Trophoblast cell (in vitro differentiated cells and primary cell): ENCODE results near the gene TACC2.

Experiments used
- DNase-seq, 2 donors: peaks; one replicate each; pipeline ENCODE4 v3.0.0-alpha.2; 2016
- H2AFZ ChIP-seq: 2 replicates; pipeline ENCODE4 v1.6.1; 2013; ENCODE audit warnings: low read length, moderate library complexity, mild to moderate bottlenecking; ENCODE audit not compliant: insufficient read depth, poor library complexity
- H2AK5ac ChIP-seq: 2 replicates; pipeline ENCODE4 v1.6.1; 2013; ENCODE audit warnings: mild to moderate bottlenecking, low read length
- H2BK120ac ChIP-seq: 2 replicates; pipeline ENCODE4 v1.6.1; 2013; ENCODE audit warnings: low read length, mild to moderate bottlenecking, moderate library complexity; ENCODE audit not compliant: insufficient read depth, poor library complexity
- H2BK12ac ChIP-seq: 2 replicates; pipeline ENCODE4 v1.6.1; 2013; ENCODE audit warnings: mild to moderate bottlenecking, low read length, moderate library complexity
- H2BK5ac ChIP-seq: 2 replicates; pipeline ENCODE4 v1.6.1; 2013; ENCODE audit warnings: low read length, low read depth, moderate library complexity, mild to moderate bottlenecking; ENCODE audit not compliant: poor library complexity
- H3K14ac ChIP-seq: 2 replicates; pipeline ENCODE4 v1.6.1; 2013; ENCODE audit warnings: mild to moderate bottlenecking, low read length
- H3K18ac ChIP-seq: 2 replicates; pipeline ENCODE4 v1.6.1; 2013; ENCODE audit warnings: mild to moderate bottlenecking, low read length
- H3K23ac ChIP-seq: 2 replicates; pipeline ENCODE4 v1.6.1; 2013; ENCODE audit warnings: low read length
- H3K27ac ChIP-seq: 2 replicates; pipeline ENCODE4 v1.5.1; 2013; ENCODE audit warnings: low read depth, mild to moderate bottlenecking, inconsistent platforms, low read length, moderate library complexity
- H3K27me3 ChIP-seq: 2 replicates; pipeline ENCODE4 v1.6.1; 2013; ENCODE audit warnings: inconsistent platforms, mild to moderate bottlenecking, low read length, moderate library complexity; ENCODE audit not compliant: insufficient read depth
- H3K36me3 ChIP-seq, 2 experiments: 1 replicate in 1 of 2; 2 replicates in 1 of 2; pipeline ENCODE4 v1.6.1; 2013; ENCODE audit warnings: low read length in 2 of 2, mild to moderate bottlenecking in 2 of 2, moderate library complexity in 1 of 2; ENCODE audit not compliant: insufficient read depth in 2 of 2, control insufficient read depth in 1 of 2
- H3K4ac ChIP-seq: 2 replicates; pipeline ENCODE4 v1.6.1; 2013; ENCODE audit warnings: low read depth, mild to moderate bottlenecking, low read length, moderate library complexity
- H3K4me1 ChIP-seq, 2 experiments: 1 replicate in 1 of 2; 2 replicates in 1 of 2; pipeline ENCODE4 v1.6.1; 2013; ENCODE audit warnings: low read length in 2 of 2, mild to moderate bottlenecking in 2 of 2, moderate library complexity in 1 of 2; ENCODE audit not compliant: insufficient read depth in 2 of 2, control insufficient read depth in 1 of 2
- H3K4me2 ChIP-seq: 2 replicates; pipeline ENCODE4 v1.6.1; 2013; ENCODE audit warnings: inconsistent platforms, mild to moderate bottlenecking, low read length, moderate library complexity
- H3K4me3 ChIP-seq: 2 replicates; pipeline ENCODE4 v1.5.1; 2013; ENCODE audit warnings: mild to moderate bottlenecking, low read depth, low read length, inconsistent platforms
- H3K79me1 ChIP-seq: one replicate; pipeline ENCODE4 v1.6.1; 2013; ENCODE audit warnings: low read length
- H3K79me2 ChIP-seq: 2 replicates; pipeline ENCODE4 v1.6.1; 2013; ENCODE audit warnings: low read length, mild to moderate bottlenecking; ENCODE audit not compliant: control insufficient read depth, insufficient read depth, poor library complexity
- H3K9ac ChIP-seq: 2 replicates; pipeline ENCODE4 v1.6.1; 2013; ENCODE audit warnings: mild to moderate bottlenecking, low read length
- H3K9me3 ChIP-seq: 2 replicates; pipeline ENCODE4 v1.6.1; 2013; ENCODE audit warnings: low read depth, mild to moderate bottlenecking, control low read depth, inconsistent platforms, low read length; ENCODE audit not compliant: insufficient read depth
- H4K12ac ChIP-seq: 2 replicates; pipeline ENCODE4 v1.6.1; 2013; ENCODE audit warnings: low read depth, mild to moderate bottlenecking, low read length, moderate library complexity
- H4K8ac ChIP-seq: 2 replicates; pipeline ENCODE4 v1.6.1; 2013; ENCODE audit warnings: low read depth, mild to moderate bottlenecking, low read length, moderate library complexity
- H4K91ac ChIP-seq: one replicate; pipeline ENCODE4 v1.6.1; 2013; ENCODE audit warnings: low read depth, mild to moderate bottlenecking, low read length, moderate library complexity
- WGBS: extraction: QIAGEN DNeasy Blood & Tissue Kit; methylation state at CpG from one replicate; pipeline ENCODE4 v1.1.7; 2013; ENCODE audit warnings: missing lambda C conversion rate; ENCODE audit not compliant: insufficient read length, insufficient coverage; ENCODE audit errors: extremely low coverage; 5-methylcytosine and 5-hydroxymethylcytosine counted together

Gene TACC2

GRCh38 chr10:122280156-122280555 lies 291.2 kb downstream of the TACC2 start:
- Histone ChIP-seq H3K14ac (no peak overlapping the region), H3K9me3 (peaks cover 2% of the 10 kb centered on the region), H3K23ac (no peak overlapping the region), H2BK12ac (no peak overlapping the region), H4K8ac (no peak overlapping the region), H3K4me3 (peak overlapping the region; percentile 21), H3K79me1 (no peaks in the 10 kb centered on the region), H3K27me3 (no peaks in the 10 kb centered on the region), H2AFZ (no peak overlapping the region), H3K79me2 (no peaks in the 10 kb centered on the region), H4K91ac (no peak overlapping the region), H3K36me3 (no peaks in the 10 kb centered on the region), H4K12ac (no peak overlapping the region), H2BK5ac (no peak overlapping the region), H3K18ac (no peak overlapping the region), H3K4me2 (no peak overlapping the region), H2BK120ac (no peak overlapping the region), H3K27ac (no peak overlapping the region), H3K9ac (no peak overlapping the region), H3K4ac (no peak overlapping the region), H2AK5ac (no peak overlapping the region), H3K4me1 (no peaks in the 10 kb centered on the region)
- no CpG with 5 or more reads among the region's 7 CpGs for WGBS
- no peak for DNase-seq

DNA sequence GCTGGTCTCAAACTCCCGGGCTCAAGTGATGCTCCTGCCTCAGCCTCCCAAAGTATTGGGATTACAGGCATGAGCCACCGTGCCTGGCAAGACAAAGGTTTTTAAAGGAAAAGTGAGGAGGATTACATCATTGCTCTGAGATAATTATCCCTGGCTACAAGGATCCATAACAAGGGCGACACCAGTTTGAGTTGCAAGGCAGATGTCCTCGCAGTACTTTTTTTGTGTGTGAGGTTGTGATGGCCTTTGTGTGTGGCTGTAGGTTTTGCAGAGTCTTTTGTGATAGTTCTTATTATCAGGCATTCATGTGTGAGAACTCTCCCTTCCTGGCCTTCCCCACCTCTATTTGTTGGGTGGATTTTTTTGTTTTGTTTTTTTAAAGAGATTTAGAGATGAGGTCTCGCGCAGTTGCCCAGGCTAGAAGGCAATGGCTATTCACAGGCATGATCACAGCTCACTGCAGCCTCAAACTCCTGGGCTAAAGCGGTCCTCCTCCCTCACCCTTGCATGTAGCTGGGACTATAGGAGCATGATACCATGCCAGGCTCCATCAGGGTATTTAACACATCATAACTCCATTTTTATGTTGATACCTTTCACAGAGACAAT lies 292.2 kb downstream of the TACC2 start:
- WGBS = no CpG with 5 or more reads among the region's 7 CpGs

GRCh38 chr10:122281751-122282150 lies 292.8 kb downstream of the TACC2 start:
- DNase-seq = no peak
- Histone ChIP-seq H2AK5ac (no peak overlapping the region), H3K23ac (no peak overlapping the region), H3K9me3 (peaks cover 2% of the 10 kb centered on the region), H3K9ac (no peak overlapping the region), H3K4me1 (no peaks in the 10 kb centered on the region), H3K27ac (no peak overlapping the region), H3K36me3 (no peaks in the 10 kb centered on the region), H2BK120ac (no peak overlapping the region), H3K4me2 (no peak overlapping the region), H3K14ac (no peak overlapping the region), H3K79me2 (no peaks in the 10 kb centered on the region), H3K79me1 (no peaks in the 10 kb centered on the region), H2AFZ (no peak overlapping the region), H3K4ac (no peak overlapping the region), H3K18ac (no peak overlapping the region), H4K91ac (no peak overlapping the region), H4K8ac (no peak overlapping the region), H2BK12ac (no peak overlapping the region), H2BK5ac (no peak overlapping the region), H3K4me3 (no peak overlapping the region), H3K27me3 (no peaks in the 10 kb centered on the region), H4K12ac (no peak overlapping the region)
- WGBS = no CpG with 5 or more reads among the region's 8 CpGs

More for the DNA sequence above, 292.2 kb downstream of the TACC2 start:
- Histone ChIP-seq H3K4me2 (no peak overlapping the region), H3K4me1 (no peaks in the 10 kb centered on the region), H3K4ac (no peak overlapping the region), H2BK12ac (no peak overlapping the region), H3K23ac (no peak overlapping the region), H4K12ac (no peak overlapping the region), H4K91ac (no peak overlapping the region), H2AK5ac (no peak overlapping the region), H3K9ac (no peak overlapping the region), H3K4me3 (no peak overlapping the region), H3K27me3 (no peaks in the 10 kb centered on the region), H2BK120ac (no peak overlapping the region), H2AFZ (no peak overlapping the region), H3K14ac (no peak overlapping the region), H4K8ac (no peak overlapping the region), H3K27ac (no peak overlapping the region), H3K18ac (no peak overlapping the region), H3K79me1 (no peaks in the 10 kb centered on the region), H3K79me2 (no peaks in the 10 kb centered on the region), H3K36me3 (no peaks in the 10 kb centered on the region), H3K9me3 (peaks cover 2% of the 10 kb centered on the region), H2BK5ac (no peak overlapping the region)
- no peak for DNase-seq

DNA sequence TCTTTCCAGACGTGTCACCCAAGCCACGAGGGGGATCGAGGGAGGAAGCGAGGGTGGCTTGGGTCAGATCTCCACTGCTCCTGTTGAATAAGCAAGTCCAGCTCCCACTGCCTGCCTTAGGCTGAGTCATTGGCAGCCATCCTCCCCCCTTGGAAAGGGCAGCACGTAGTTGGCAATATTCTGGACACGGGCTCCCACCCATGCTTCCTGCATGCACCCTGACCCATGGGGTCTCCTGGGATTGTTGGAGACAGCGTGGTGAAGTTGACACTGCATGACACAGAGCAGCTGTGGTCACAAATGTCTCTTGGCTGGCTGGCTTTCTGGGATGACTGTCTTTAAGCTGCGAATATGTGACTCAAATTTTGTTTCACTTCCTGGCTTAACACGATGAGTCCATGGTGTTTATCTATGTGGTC lies 293.3 kb downstream of the TACC2 start:
- no peak overlapping the region for H3K27ac ChIP-seq
- H4K91ac ChIP-seq = no peak overlapping the region
- no peak overlapping the region for H3K14ac ChIP-seq
- H4K8ac ChIP-seq = no peak overlapping the region
- no peak overlapping the region for H2BK5ac ChIP-seq
- H3K27me3 ChIP-seq = no peaks in the 10 kb centered on the region
- no peaks in the 10 kb centered on the region for H3K36me3 ChIP-seq
- H3K9ac ChIP-seq = no peak overlapping the region
- H3K4me3 ChIP-seq = no peak overlapping the region
- H3K23ac ChIP-seq = no peak overlapping the region
- no peak overlapping the region for H3K4ac ChIP-seq
- no peak overlapping the region for H2AK5ac ChIP-seq
- no peaks in the 10 kb centered on the region for H3K79me1 ChIP-seq
- no peak overlapping the region for H2BK12ac ChIP-seq
- no peaks in the 10 kb centered on the region for H3K4me1 ChIP-seq
- no peaks in the 10 kb centered on the region for H3K79me2 ChIP-seq
- no CpG with 5 or more reads among the region's 9 CpGs for WGBS
- no peak overlapping the region for H2AFZ ChIP-seq
- no peak overlapping the region for H3K18ac ChIP-seq
- no peak overlapping the region for H3K4me2 ChIP-seq
- no peak for DNase-seq
- no peak overlapping the region for H4K12ac ChIP-seq
- H3K9me3 ChIP-seq = peaks cover 2% of the 10 kb centered on the region
- no peak overlapping the region for H2BK120ac ChIP-seq
